IPS-NIHi11 (cell line): ENCODE results near the gene ETV1.
A peak's percentile ranks its signal among the peaks of the same experiment; 100 is the strongest.
"Not testable (repeated sequence)": the region's sequence is repeated elsewhere in the genome, so short reads cannot be mapped to it uniquely, and the experiment has no call there.

Experiments
- DNase-seq: peaks from one replicate; pipeline ENCODE4 v3.0.0; 2012; ENCODE audit warnings: mixed read lengths, low spot score

The ETV1 gene

DNA sequence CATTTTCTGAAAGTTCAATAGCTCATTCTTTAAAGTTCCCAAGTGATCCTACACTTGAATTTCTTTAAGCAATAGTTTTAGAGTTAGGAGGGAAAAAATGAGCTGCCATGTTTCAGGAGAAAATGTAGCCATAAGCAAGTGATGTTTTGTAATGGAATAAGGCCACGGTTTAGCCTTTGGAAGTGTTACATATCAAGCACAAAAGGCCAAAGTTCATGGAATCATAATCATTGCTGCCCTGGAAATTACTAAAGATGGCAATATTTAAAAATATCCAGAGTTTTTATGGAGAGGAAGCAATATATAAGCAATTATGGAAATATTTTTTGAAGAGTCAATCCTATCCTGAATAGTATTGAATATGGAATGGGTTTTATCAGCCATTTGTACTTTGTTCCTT lies 68.4 kb downstream of the ETV1 start:
- no peak for DNase-seq

DNA sequence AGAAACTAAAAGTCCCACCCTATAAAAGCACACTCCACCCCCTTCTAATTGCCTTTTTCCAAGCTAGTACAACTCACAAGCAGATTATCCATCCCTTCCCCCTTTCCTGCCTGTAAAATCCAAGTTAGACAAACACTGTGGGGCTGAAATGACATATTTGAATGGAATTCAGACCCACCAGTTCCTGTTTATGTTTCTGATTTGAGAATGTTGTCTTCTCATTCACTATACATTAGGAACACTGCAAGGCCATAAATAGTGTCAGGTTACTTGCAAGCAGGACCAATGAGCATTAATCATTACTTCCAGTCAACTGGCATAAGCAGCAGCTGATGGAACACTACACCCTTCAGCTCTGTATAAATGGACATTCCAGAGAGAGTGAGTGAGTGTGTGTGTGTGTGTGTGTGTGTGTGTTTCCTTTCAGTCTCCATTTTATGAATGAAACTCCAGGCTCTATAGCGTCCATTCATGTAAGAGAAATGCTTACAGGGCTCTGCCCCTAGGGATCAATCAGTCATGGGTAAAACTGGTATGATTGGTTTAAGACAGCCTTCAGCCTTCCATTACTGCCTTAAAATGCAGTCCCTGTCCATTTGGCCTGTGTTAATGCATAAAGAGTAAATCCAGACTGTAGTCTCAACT lies 69.3 kb downstream of the ETV1 start:
- DNase-seq, result peak; percentile 43

DNA sequence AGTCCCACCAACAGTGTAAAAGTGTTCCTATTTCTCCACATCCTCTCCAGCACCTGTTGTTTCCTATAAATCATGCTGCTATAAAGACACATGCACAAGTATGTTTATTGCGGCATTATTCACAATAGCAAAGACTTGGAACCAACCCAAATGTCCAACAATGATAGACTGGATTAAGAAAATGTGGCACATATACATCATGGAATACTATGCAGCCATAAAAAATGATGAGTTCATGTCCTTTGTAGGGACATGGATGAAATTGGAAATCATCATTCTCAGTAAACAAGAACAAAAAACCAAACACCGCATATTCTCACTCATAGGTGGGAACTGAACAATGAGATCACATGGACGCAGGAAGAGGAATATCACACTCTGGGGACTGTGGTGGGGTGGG lies 71.1 kb downstream of the ETV1 start:
- DNase-seq, result not testable (repeated sequence)

DNA sequence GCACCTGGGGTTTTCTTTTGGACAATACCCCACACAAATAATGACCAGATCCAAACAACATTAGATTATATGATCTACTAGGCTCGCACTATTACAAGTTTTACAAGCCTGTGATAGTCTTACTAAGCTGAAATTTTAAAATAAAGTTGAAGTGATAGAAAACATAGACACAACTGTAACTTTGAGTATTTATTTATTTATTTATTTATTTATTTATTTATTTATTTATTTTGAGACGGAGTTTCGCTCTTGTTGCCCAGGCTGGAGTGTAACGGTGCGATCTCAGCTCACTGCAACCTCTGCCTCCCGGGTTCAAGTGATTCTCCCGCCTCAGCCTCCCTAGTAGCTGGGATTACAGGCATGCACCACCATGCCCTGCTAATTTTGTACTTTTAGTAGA lies 72.4 kb downstream of the ETV1 start:
- not testable (repeated sequence) for DNase-seq

DNA sequence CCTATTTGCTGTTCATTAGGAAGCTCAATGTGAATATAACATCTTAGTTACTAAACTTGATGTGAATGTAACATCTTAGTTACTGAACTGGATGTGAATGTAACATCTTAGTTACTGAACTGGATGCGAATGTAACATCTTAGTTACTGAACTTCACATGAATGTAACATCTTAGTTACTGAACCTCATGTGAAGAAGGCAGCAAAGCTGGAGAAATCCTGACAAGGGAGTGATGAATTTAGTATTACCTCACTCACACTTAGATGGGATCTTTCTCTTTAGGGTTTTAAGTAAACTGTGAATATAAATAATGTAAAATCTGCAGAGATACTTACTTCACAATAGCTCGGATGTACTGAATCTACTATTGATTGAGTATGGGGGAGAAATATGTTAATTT lies 73.6 kb downstream of the ETV1 start:
- no peak for DNase-seq

DNA sequence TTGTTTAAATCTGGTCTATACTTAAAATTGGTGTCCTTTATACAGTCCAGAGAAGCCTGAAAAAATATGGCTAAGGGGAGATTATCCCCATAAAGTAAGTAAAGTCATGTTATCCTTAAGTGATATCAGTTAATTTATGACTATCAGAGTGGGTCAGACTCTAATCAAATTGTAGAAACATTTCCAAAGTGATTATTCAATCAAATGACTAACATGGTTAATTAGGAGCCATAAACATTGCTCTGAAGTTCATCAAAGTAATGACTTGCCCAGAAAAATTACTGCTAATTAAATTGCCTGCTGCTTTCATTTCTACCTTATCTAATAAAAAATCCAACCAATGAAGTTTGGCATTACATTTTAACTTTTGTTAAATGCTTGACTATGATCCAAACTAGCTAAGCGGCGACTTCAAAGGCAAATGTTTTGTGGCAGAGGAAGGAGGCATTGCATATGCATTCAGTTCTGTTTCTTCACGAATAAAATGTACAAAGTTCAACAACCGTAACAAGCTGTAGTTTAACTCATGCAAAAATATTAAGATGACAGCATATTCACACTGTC lies 76.7 kb downstream of the ETV1 start:
- DNase-seq, result no peak

DNA sequence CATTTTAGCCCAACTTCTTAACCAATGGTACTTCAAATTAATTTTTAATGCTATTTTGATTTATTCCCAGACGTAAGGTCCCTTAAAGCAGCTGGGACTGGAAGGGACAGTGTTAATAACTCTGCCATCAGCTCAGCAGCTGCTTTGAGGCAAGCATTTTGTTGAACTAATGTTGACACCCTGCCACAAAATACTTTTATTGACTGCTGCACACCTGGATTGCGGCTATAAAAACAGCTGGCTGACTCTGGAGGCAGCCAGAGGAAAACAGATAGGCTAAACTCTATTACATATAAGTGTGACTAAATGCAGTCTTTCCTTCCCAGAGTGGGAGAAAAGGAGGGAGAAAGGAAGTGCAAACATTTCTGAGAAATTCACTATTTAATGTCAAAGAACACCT lies 77.6 kb downstream of the ETV1 start:
- DNase-seq, result no peak

DNA sequence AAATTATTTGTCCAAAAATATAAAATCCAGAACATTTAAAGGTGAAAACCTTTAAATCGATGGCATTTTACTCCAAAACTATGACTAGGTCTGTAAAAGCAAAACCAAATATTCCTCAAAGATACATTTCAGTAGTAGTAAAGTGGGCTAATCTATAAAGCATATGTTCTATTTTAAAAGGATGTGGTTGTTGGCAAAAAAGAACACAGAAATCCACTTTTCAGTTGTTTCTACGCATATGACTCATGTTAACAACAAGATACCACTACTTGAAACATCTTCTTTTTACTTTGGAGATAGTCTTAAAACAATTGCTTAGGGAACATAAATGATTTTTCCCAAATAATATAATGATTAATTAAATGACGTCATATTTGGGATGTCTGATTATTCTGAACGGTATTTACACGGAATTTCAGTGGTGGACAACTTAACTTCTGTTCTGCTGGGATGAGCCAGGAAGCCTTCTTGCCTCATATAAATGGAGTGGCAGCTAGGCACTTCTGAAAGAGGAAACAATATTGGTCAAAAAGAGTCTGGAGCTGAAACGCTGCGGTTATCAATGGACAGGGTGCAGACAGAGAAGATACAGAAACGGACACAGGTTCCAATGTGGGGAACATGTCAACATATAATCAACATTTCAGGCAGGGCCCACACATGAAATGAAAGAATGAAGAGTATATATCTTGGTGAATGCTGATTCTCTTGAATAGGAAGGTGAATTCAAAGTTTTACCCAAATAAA lies 78.5 kb downstream of the ETV1 start:
- no peak for DNase-seq

DNA sequence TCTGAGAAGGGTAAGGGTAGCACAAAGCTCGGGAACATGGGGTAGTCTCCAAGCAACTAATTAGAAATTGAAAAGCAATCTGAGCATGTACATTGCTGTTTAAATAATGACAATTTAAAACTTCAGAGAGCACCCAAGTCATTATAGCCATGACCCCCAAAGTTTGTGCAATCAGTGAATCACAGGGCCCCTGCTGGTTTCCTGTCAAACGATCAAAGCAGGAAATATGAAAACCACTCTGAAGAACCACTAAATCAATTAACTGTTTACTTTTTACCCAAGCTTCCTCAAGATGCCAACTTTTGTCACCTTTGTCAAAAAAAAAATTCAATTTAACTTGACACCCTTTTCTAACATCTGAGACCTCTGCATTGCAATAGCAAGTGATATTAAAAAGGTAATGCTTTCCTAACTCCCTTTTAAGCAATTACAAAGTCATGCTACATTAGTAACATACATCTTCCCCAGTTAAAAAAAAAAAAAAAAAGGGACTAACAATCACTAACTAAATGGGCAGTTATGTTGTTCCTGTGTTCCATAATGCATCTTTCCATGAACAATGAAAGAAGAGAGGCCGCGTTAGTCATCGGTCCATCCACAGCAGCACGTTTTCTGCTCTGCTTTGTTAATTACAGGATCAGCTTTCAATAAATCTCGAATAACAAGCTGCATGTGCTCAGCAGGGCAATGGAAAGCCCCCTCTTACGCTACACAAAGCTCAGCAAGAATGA lies 80.6 kb downstream of the ETV1 start:
- DNase-seq, result no peak

DNA sequence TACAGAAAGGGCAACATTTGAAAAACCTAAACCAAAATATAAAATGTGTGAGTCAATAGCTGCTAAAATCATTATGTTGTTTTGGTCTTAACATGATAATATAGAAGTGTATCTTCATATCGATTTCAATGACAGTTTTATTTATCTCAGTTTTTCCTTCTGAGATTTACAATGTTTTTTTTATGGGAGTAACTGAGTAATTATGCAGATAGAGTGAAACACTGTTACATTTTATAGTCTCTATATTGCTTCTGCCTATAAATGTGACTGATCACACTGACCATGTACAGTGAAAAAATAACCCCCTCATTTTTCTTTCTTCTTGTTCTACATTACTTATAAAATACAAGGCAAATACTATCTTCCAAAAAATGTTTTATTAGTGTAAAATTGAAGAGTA lies 81.6 kb downstream of the ETV1 start:
- no peak for DNase-seq

DNA sequence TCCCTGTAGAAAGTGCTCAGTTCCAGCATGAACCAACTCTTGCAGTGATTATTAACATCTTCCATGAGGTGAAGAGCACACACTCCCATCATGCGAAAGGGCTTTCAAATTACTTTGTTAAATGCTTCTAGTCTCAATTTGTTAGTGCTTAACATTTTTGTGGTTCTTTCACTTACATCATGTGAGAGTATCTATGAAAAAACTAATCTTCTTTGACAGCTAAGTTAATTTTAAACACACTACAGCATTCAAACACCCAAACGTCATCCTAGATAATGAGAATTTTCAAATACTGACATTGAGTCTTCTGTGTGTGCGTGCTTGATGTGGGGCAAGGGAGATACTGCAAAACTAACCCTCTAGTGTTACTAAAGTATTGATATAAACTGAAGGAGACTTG lies 84.8 kb downstream of the ETV1 start:
- DNase-seq, result no peak

DNA sequence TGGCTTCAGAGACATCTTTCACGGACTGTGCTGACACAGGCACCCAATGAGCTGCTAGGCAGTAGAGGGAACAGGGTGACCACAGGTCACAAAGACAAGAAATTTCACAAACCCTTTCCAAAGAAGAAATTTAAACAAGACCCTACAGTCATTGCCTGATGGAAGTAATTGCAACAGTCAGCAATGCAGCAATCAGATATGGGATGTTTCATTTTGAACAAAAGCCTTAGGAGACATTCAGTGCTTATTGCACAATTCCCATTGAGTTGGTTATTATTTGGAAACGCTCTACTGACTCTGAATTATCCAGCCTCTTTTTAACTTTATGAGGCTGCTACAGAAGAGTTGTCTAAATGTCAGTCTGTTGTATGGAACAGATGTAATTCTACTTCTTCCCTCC lies 85.5 kb downstream of the ETV1 start:
- no peak for DNase-seq

DNA sequence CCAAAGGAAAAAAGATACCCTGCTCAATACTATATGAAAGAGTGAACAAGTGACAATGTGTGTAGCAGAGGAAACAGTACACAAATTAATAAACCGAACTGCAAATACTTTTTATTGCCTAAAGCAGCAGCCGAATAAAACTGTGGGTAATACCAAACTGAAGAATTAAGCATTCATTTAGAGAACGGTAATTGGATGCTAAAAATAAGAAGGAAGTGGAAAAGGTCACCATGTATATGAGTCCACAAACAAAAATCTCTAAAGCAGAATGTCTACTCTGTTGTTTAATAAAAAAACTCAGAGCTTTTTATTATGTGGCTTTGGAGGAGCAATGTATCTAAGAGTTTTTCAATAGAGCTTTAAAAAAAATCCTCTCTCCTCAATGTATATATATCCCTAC lies 87.9 kb downstream of the ETV1 start:
- no peak for DNase-seq

DNA sequence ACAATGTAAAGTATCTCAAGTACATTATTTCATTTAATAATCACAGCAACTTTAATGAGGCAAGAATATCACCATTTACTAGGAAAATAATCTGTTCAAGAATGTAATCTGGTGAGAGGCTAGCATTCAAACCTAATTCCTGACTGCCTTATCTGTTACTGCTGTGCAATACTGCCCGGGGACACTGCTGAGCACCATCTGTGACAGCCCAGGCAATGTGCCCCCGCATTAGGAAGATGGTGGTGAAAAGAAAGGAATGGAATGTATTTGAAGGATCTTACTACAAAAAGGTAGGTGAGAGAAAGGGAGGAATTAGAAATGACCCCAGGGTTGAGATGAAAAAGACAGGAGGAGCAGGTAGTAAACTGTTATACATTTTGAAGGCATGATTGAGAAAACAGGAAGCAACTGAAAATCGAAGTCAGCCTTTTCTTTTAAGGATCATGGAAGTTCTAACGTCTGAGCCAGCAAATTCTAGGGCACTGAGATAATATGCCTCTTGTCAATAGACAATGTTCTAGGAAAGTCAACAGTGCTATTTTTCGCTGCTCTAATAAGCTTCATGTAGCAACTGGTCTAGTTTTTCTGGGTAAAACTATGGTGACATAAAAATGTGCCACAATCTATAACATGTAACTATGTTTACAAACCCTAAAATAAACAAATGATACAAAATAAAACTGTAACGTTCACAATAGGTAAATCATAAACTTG lies 90.4 kb downstream of the ETV1 start:
- no peak for DNase-seq

DNA sequence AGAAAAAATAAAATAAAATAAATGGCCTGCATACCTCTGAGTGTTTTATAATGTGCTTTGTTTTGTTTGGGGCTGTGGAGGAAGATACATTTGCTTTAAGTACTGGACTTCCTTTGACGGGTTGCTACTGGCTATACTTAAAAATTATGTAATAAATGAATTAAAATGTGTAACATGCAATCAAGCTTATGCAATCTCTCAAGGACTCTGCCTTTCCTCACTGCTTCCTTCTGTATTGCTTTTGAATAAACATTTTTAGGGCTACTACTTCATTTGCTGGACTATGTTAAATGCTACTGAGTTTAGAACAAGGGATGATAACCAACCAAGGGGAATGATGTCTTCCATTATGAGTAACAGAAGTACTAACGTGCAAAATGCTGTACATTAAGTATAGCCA lies 91.6 kb downstream of the ETV1 start:
- DNase-seq, result no peak

DNA sequence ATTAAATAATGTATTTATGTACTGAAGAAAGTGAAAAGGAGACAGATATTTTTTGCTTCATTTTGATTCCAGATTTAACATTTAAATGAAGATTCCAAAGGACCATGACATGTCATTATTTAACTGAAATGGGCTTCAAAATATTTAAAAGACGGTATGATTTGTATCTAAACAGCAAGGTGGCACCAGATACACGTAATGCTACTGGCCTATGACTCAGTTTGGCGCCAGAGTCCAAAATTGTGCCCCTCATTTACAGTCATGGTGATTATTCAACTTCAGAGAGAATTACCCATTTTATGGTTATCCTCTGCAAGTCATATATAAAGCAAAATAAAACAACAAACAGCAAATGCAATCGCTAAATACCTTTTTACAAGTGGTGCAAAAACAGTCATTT lies 94.5 kb downstream of the ETV1 start:
- DNase-seq, result no peak

DNA sequence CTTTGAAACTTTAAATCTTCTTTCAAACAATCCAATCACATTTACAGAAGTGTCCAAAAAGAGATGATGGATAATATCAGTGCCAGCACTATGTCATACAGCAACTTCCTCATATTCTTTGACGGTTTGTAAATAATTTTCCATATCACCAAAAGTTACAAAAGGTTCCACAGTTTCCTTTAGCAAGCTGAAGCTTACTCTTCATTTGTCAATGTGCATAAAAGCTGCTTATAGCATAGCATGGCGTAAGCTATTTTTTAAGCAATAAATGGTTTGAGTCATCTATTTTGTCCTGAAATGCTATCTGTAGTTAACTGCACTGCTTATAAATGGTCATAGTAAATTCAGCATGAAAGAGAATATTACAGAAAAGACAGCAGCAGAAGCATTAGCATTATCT lies 95.1 kb downstream of the ETV1 start:
- DNase-seq, result no peak

DNA sequence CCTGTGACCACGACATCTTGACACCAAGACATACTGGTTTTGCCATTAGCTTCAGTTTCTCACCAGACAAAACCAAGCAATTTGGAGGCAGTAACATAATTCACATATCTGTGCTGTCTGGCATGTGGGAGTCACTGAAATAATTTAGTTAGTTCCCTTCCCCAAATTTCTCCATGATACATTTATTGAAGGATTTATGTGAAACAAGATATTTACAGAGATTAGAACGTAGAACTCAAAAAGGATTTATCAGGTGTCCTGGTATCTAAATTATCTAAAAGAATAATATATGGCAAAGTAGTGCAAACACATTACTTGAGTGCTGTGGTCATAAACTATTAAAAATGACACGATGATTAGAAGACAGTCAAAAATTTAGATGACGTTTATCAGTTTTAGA lies 98.7 kb downstream of the ETV1 start:
- DNase-seq, result no peak

DNA sequence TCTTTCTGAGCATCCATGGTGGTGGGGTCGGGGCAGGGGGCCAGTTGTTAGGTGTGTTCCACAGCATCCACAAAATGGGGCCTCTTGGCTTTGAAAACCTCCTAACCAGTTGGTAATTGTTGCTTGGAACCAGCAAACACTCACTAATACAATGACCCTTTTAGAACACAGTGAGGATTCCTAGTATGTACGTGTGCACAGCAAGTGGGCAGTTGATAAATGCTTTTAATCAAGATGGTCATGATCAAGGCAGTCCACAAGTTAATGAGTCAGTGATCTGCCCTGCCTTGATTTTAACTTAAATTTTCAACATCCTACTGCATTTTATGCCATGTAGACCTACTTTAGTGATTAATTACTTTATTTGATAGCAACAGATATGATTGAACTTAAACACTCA lies 103.1 kb downstream of the ETV1 start:
- DNase-seq, result no peak

DNA sequence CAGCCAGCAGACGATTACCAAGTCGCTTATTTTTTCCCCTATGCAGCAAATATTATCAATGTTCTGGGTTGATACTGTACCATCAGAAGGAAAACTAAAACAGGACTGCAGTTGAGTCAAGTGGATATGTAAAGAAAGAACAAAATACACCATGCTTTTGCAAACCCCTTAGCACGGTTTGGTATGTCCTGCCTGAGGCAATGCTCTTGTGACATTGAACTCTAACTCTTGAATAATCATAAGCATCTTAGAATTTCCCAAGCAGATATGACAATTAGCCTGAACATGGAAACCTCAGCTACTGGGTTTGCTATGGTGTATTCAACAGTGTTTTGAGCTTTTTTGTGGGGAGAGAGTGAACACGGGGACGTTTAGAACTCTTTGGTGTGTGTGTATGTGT lies 107.4 kb downstream of the ETV1 start:
- no peak for DNase-seq

DNA sequence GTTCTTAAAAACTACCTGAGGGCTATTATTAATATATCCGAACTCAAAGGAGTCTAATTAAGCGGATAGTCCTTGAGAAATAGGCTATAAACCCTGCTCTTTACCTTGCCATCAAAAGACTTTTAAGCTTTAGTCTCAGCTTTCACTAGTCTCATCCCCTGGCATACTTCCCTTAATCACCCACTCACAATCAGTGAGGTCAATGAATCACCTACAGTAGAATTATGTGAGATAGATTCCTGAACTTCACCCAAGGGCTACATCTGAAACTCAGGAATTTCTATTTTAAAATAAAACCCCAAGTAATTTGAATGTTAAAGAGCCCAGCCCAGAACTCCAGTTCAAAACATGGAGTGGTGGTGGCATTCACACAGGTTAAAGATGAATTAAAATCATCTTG lies 108.7 kb downstream of the ETV1 start:
- DNase-seq, result no peak

DNA sequence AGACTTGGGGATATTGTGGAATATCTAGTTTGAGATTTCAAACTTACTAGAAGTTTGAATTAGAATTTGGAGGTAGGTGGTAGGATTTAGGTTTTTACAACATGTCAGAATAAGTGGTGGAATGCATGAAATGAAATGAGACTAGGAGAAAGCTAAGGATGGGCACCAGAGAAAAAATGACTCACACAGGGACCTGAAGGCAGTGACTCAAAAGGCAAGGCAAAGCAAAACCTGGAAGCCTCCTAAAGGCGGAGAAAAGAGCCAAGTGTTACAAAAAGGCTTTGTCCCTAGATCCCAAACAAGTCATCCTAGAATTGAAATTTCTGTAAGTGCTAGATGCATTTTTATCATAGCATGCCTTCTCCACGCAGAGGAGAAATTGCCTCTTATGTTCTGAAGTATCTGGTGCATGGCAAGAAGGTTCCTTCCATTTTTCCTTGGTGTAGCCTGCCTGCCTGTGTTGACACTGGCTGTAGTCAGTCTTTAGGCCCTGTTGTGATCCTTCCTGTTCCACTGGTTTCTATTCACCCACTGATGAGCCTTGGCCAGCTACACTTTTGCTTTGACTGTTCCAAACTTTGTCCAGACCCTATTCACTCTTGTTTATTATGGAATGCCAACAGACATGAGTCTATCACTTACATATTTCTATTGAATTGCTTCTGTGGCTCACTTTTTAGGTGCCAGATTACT lies 109.3 kb downstream of the ETV1 start:
- no peak for DNase-seq
